HG03135 (cell line): ENCODE results near the gene SHANK2.

Source experiments
- ATAC-seq: cut with Tn5 transposase; IDR thresholded peaks from one replicate; pipeline ENCODE4 v1.9.1; 2021; ENCODE audit warnings: mild to moderate bottlenecking, moderate library complexity; ENCODE audit not compliant: unreplicated experiment

The SHANK2 gene

GRCh38 chr11:71203681-71204080 lies 48.7 kb downstream of the SHANK2 start:
- no peak for ATAC-seq

- no peak for ATAC-seq
Measured at GRCh38 chr11:71202966-71203365, 49.4 kb downstream of the SHANK2 start.

GRCh38 chr11:71202598-71202944 lies 49.8 kb downstream of the SHANK2 start:
- no peak for ATAC-seq
